OCI-LY3 (cell line): ENCODE measurements around the gene IL4.

Experiments
- EZH2phosphoT487 ChIP-seq: fragments of 200-600 bp; shearing (Covaris generic); IDR thresholded peaks from 2 replicates; pipeline ENCODE4 v1.6.1; 2018; ENCODE audit warnings: antibody characterized with exemption, mixed run types, low read depth
- TF ChIP-seq, protein P1 (sequence below): fragments of 200-600, 300-600 bp; sonication (generic); IDR thresholded peaks from 2 replicates; pipeline ENCODE4 v1.5.1; 2014; ENCODE audit warnings: antibody characterized with exemption, low read length, low read depth

DNA sequence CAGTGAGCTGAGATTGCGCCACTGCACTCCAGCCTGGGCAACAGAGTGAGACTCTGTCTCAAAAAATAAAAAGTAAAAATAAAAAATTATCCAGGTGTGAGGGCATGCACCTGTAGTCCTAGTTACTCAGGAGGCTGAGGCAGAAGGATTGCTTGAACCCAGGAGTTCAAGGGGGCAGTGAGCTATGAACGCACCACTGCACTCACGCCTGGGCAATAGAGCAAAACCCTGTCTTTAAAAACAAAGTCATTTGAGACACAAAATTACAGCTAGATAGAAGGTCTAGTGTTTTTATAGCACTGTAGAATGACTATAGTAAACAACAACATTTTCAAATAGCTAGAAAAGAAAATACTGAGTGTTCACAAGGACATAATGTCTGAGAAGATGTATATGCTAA is 16.4 kb downstream of the IL4 start:
- TF ChIP-seq, protein P1, sequence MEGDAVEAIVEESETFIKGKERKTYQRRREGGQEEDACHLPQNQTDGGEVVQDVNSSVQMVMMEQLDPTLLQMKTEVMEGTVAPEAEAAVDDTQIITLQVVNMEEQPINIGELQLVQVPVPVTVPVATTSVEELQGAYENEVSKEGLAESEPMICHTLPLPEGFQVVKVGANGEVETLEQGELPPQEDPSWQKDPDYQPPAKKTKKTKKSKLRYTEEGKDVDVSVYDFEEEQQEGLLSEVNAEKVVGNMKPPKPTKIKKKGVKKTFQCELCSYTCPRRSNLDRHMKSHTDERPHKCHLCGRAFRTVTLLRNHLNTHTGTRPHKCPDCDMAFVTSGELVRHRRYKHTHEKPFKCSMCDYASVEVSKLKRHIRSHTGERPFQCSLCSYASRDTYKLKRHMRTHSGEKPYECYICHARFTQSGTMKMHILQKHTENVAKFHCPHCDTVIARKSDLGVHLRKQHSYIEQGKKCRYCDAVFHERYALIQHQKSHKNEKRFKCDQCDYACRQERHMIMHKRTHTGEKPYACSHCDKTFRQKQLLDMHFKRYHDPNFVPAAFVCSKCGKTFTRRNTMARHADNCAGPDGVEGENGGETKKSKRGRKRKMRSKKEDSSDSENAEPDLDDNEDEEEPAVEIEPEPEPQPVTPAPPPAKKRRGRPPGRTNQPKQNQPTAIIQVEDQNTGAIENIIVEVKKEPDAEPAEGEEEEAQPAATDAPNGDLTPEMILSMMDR: no peak
- TF ChIP-seq EZH2phosphoT487: no peak
